Erythroblast (primary cell): ENCODE data around the gene UBIAD1.

ENCODE experiments used
- GATA1 ChIP-seq: IDR thresholded peaks from 2 replicates; pipeline ENCODE4 v1.6.1; 2011; ENCODE audit warnings: low read depth, mild to moderate bottlenecking, control low read depth, low read length, moderate library complexity
- POLR2A ChIP-seq: IDR thresholded peaks from 2 replicates; pipeline ENCODE4 v1.6.1; 2011; ENCODE audit warnings: mild to moderate bottlenecking, low read length

DNA sequence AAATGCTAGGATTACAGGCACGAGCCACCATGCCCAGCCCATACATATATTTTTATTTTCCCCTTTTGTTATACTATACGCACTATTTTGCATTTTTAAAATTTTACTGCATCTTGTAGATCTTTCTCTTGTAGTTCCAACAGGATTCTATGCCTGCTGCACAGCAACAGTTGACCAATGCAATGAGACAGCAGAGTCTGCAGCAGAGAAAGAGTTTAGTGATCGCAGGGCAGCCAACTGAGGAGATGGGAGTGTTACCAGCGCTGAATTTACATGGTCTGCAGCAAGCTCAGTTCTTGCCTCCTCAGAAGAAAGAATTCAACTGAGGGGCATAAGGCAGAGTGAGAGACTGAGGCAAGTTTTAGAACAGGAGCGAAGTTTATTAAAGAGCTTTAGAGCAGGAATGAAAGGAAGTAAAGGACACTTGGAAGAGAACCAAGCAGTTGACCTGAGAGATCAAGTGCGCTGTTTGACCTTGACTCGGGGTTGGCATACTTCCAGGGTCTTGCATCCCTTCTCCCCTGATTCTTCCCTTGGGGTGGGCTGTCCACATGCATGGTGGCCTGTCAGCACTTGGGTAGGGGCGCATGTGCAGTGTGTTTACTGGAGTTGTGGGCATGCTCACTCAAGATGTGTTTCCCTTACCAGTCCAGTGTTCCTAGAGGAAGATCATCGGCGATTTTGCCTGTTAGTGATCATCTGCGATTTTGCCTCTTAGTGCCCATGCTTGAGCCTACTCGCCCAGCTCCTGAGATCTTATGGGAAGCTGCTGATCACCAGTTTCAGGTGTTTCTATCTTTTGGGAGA, 6.5 kb upstream of the UBIAD1 start:
- no peak for TF ChIP-seq POLR2A
- TF ChIP-seq GATA1 = no peak
